ENCODE data around the gene GOPC.

Gene GOPC

DNA sequence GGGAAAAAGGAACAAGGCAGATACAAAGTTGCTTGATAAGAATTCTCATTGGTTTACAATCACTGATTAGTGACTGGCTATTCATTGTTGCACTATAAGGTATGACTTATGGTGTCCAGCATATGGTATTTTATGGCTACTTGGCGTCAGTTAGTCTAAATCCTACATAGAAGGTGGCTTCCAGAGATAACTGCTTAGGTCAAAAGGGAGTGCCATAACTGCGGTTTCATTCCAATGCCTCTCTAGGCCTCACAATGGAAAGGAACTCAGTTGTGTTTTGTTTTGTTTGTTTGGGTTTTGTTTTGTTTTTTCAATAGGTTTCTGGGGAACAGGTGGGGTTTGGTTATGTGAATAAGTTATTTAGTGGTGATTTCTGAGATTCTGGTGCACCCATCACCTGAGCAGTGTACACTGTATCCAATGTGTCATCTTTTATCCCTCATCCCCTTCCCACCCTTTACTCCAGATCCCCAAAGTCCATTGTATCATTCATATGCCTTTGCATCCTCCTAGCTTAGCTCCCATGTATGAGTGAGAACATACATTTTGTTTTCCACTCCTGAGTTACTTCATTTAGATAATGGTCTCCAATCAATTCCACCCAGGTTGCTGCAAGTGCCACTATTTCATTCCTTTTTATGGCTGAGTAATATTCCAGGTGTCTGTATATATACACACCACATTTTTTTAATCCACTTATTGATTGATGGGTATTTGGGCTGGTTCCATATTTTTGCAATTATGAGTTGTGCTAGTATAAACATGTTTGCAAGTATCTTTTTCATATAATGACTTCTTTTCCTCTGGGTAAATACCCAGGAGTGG is 7.0 kb downstream of the GOPC start:
- no peak for DNase-seq

GRCh38 chr6:117592983-117593759 is 9.1 kb downstream of the GOPC start:
- DNase-seq: no peak

DNA sequence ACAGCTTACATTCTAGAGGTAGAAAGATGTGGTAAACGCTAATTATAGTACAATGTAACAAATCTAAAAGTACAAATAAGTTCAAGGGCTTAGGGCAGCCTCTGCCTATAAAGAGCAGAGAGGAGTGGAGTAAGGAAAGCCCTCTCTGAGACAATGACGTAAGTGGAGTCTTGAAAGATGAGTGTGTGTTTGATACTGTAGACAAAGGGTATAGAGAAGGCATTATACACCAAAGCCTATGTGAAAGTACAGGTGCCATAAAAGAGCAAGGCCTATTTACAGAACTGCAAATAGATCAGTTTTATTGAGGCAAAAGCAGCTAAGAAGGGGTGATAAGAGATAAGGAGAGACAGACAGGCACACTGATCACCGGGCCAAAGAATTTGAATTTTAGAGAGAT is 10.9 kb downstream of the GOPC start:
- no peak for DNase-seq

DNA sequence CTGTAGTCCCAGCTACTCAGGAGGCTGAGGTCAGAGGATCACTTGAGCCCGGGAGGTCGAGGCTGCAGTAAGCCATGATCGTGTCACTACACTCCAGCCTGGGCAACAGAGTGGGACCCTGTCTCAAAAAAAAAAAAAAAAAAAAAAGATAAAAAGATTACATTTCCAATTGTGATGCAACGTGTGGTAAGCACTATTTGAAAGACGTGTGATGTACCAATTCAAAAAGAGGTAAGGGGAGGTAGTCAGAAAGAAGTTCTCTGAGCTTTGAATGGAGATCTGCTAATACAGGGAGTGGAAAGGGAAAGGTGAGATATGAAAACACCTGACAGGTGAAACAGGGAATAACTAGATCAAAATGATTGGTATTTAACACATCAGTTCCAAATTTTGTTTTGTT is 11.9 kb downstream of the GOPC start:
- no peak for DNase-seq

DNA sequence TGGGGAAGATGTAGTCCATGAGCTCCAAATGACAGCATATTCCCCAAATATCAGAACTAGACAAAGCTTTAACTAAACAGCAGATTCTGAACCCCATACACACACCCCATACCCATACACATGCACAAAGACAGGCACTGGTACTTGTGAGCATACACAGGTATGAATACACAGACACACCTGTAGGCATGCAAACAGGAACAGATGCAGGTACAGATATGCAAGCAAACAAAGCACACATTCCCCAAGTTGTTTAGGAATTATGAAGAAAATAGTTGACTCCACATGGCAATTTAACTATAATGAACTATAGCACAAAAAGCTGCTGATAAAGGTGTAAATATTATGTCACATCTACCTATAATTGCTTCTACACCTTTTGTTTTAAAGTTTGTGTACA is 16.7 kb downstream of the GOPC start:
- no peak for DNase-seq

- no peak for DNase-seq
Observed at GRCh38 chr6:117574198-117574597, 28.1 kb downstream of the GOPC start.

DNA sequence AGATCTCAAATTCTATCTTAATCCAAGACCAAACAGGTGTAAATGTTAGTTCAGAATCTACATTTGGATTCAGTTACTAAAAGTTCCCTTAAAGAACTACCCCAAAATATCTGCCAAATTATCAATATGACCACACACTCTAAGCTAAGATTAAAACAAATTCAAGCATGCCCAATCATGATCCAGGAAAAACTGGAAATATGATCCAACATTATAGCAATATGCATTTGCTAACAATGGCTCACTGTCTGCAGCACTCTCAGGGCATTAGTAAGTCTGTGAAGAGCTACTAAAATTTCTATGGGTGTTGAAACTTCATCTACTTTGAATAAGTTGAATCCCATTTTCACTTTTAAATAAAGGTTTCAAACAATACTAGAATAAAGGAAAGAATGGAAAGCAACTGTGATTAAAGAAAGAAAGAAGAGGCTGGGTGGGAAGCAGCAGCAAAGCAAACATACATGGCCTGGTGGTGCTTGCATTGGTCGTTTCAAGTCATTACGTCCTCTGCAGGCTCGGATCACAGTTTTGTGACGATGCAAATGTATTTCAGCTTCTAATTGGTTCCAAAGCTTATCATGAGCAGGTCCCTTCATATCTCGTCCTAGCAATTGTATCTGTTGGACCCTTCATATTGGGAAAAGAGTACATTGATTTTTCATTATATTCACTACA is 29.2 kb downstream of the GOPC start:
- DNase-seq: no peak

GRCh38 chr6:117568831-117569410 is 33.4 kb downstream of the GOPC start:
- DNase-seq: no peak

- no peak for DNase-seq
Observed at GRCh38 chr6:117568247-117568646, 34.1 kb downstream of the GOPC start.

- no peak for DNase-seq
Observed at GRCh38 chr6:117564681-117565080, 37.6 kb downstream of the GOPC start.

GRCh38 chr6:117561128-117561527 is 41.2 kb downstream of the GOPC start:
- no peak for DNase-seq

DNA sequence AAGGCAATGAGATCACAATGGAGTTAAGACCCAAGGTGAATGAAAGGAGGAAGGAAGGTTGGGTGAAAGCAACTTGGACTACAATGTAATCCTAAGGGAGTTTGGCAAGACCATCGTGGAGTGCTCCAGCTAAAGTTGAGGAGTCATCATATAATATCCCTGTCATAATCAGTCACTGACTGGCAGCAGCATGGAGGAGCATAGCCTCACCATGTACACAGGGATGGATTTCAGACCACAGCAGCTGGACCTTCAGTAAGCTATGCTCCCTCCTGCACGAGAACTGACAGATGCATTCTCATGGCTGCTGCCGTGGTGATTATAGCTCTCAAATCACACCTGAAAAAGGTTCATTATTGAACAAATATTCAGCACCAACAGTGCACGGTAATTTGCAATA is 43.0 kb downstream of the GOPC start:
- DNase-seq: no peak

GRCh38 chr6:117558818-117559217 is 43.5 kb downstream of the GOPC start:
- no peak for DNase-seq

- no peak for DNase-seq
Observed at GRCh38 chr6:117557951-117558350, 44.4 kb downstream of the GOPC start.

GRCh38 chr6:117555882-117556498 is 46.3 kb downstream of the GOPC start:
- DNase-seq: peak; percentile 68

GRCh38 chr6:117555262-117555849 is 47.0 kb downstream of the GOPC start:
- peak; percentile 21 for DNase-seq

DNA sequence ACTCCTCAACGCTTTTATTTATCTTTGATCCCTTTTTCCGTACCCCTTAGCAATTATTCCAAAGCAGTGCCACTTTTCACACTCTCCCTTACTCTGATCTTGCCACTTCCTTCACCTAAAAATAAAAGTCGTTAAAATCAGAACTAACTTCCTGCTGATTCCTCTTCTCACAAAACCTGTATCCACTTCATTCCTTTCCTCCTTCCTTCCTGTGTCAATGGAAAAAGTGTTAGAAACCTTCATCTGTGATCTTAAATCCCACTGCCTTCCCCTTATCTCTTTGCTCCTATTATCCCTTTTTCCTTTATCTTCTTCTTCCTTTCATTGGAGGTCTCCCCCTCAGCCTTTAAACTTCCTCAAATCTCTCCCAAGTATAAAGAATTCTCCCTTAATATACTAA is 49.2 kb downstream of the GOPC start:
- no peak for DNase-seq

DNA sequence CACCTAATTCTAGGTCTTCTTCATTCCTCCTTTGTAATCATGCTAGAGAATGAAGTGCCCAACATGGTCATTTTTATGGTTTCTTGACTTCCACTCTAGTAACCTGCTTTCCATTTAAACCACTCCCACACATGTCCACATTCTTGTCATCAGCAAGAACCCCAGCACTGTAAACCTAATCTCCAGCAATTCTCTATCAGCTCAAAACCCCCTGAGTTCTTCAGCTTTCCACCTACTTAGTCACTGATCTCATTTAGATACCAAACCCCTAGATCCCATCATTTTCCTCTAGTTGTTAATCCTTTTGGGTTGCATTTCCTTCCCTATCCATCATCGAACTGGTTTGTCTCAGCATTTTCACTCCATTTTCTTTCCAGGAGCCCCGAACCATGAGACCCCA is 49.7 kb downstream of the GOPC start:
- no peak for DNase-seq

DNA sequence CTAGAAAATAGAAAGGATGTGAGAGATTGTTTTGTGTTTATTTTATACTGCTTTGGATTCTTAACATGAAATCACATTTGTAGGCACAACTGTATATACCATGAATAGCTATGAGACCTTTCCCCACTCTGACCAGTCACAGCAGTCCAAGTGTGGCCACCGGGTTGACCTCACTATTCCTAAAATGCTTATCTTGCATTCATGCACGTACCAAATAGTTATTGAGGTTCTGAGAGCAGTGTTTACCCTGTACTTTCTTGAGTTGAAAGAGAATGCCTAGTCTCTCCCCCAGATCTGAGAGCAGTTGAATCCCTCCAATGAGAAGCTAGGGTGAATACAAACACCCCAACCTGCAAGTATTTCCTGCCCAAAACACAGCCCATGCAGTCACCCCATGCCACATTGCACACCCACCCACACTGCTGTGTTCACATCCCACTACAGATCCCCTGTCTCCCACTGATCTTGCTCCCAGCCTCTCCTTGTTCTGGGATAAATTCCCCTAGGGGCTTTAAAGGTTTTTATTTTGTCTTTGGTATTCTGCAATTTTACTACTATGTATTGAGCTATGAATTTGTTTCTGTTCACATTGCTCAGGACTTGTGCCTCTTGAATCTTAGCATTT is 51.6 kb downstream of the GOPC start:
- no peak for DNase-seq

DNA sequence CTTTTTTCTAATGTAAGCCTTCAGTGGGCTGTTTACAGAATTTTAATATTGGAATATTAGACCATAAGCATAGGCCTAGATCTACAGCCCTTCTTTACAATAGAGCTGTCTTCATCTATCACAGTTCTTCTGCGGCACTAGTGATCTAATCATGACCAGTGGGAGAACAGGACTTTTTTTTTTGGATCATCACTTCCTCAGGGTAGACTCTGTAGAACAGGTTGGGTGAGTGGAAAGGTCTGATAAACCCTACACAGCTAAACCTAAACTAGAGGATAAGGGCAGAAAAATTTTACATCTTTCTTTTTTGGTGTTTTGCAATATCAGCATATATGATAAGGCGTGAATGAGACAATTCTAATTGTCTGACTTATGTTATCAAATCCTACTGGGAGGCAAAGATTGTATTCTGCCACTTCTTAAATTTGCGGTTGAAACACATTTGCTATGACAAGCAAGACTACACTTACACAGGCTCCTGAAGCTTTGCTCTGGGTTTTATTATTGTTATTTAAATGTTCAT is 52.2 kb downstream of the GOPC start:
- no peak for DNase-seq

- no peak for DNase-seq
Observed at GRCh38 chr6:117549611-117550010, 52.7 kb downstream of the GOPC start.

DNA sequence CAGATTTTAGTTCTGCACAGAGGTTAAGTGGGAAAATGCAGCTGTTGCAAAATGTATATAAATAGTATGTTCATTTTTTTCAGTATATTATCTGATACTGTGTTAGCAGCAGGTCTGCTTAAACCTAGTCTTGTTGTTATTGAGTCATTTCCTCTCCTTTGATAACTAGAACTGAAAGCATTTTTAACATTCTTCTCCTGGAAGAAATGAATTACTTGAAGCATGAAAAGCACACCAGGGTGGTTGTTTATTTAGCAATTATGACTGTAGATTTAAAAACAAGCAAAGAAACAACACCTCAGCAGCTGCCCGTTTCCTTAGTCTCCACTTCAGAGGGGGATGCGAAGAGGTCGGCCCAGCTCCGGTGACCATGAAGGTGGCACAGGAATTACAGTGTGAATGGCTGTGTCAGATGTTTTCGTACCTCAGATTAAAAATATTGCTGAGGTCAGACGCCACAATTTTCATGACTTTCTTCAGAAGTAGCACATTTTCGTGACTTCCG is 53.5 kb downstream of the GOPC start:
- DNase-seq: no peak
